ENCODE results near the gene ZNF19.

GRCh38 chr16:71537643-71538042, 48.5 kb upstream of the ZNF19 start:
- TF ChIP-seq ZNF274 (IDR thresholded peaks at IDR 0.05; ENCODE audit: low read depth, low read length) (no peak), SUZ12 (IDR thresholded peaks at IDR 0.05; ENCODE audit: extremely low read depth, insufficient read depth, insufficient read length) (no peak), YY1 (IDR thresholded peaks at IDR 0.05; ENCODE audit: insufficient read depth, insufficient read length) (no peak)
